NCI-H1092 (cell line): ENCODE measurements around the gene MAPKAP1.
"Not testable (repeated sequence)": the region's sequence is repeated elsewhere in the genome, so short reads cannot be mapped to it uniquely, and the experiment has no call there.

Experiments used
- DNase-seq: peaks from one replicate; lab custom pipeline; 2025; lab: John Stamatoyannopoulos, UW

The MAPKAP1 gene

DNA sequence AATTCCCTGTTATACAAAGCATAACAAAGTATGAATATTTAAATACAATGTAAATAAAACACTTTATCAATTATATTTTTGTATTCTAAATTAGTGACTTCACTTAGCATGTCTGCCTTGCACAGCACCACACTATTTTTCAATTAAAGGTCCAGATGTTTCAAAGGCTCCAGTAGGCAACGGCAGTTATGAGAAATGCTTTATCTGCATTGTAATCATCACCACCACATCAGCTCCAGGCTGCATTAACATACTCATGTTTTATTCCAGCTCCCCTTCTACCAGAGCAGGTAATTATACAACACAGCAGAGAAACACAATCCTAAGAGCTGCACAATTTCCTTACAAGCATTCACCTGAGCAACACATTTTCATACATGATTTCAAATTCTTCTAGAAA is 102.8 kb downstream of the MAPKAP1 start:
- DNase-seq = no peak

DNA sequence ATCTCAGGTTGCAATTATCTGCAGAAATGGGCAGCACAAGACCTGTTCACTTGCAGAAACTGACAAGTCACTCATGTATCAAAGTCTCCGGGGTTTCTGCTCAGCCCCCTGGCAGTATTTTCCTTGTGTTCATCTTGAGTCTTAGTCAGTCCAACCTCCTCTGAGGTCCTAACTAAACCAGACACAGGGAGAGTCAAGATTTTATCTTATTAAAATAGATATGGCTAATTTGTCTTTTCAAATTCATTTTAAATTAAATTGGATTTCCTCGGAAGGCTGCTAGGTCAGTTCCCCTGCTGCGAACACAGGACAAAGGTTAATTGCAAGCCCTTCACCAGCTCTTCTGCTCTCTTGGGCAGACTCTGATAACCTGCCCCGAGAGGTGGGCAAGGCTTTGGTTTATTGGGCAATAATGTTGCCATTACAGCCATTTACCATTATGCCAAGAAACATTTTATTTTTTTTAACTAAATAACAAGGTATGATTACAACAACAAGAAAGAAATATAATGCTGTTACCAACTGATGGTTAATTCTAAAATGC is 103.5 kb downstream of the MAPKAP1 start:
- DNase-seq = no peak

DNA sequence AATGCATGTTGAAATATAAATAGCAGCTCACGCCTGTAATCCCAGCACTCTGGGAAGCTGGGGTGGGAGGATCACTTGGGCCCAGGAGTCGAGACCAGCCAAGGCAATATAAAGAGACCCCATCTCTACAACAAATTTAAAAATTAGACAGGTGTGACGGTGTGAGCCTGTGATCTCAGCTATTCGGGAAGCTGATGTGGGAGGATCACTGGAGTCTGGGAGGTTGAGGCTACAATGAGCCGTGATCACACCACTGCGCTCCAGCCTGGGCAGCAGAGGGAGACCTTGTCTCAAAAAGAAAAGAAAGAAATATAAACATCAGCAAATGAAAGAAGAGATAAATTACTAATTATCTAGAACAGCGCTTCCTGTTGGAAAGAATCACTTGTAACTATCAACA is 105.0 kb downstream of the MAPKAP1 start:
- DNase-seq = no peak

DNA sequence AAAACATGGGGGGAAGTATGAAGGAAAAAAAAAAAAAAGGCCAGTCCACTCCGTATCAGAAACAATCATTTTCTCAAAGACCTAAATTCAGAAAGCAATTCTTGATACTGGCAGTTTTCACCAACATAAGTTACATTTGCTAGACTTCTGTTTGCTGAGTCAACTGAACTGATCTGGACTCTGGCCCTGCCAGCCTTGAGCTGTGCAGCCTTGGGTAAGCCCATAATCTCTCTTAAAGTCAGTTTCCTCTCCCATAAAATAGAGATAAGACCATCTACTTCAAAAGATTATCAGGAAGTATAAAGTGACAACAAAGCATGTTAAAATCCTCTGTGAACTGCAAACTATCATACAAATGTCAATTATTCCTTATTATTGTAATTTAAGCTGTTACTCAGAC is 106.8 kb downstream of the MAPKAP1 start:
- no peak for DNase-seq

DNA sequence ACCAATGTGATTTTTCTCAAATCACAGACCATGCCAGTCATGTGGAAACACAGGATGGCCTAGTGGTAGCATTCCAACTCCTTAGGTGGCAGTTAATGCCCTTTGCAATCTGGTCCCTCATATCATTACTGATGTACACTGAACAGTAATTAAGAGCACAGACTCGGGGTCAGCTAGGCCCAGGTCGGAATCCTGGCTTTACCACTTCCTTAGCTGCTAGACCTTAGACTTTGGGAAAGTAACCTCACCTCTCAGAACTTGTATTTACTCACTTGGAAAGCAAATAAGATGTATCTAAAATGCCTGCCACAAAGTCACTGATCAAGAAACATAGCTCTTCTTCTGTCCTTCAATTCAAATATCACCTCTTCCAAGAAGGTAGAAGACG is 112.8 kb downstream of the MAPKAP1 start:
- no peak for DNase-seq

DNA sequence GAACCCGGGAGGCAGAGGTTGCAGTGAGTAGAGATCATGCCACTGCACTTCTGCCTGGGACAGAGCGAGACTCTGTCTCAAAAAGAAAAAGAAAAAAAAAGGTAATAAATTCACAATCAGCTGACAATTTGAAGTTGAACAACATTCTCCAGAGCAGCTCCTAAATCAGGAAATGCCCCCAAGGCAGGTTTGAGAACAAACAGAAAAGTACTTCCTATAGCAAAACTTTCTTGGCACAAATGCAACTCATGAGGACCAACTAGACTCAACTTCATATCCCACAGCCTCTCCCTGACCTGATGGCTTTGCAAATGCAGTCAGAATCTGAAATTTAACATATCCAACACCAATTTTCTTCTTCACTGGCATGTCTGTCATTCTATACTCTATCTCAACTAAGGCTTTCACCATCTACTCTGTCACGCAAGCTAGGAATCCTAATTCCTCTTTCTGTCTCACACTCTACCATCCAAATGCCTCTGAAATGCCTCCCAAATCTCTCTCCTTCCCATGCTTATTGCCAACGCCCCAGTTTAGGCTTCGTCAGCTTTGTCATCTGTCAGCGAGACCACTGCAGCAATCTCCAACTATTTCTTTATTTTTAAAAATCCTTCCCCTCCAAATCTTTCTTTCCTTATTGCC is 113.3 kb downstream of the MAPKAP1 start:
- no peak for DNase-seq

DNA sequence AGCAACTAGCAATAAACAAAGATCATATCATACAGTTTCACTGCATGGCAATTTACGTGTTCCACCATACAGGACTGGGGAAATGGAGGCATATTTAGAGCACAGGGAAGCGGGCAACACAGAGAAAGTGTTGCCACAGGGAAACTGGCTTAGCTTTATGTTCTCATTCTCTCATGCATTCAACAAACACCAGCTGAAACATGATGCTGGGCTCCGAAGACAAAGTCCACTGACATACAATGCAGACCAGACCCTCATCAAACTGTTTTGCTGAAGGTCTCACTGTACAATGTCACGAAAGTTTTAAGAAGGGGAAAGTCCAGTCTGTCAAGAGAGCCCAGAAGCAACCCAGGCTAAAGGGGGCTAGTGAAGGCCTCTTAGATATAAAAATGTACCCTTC is 115.1 kb downstream of the MAPKAP1 start:
- no peak for DNase-seq

DNA sequence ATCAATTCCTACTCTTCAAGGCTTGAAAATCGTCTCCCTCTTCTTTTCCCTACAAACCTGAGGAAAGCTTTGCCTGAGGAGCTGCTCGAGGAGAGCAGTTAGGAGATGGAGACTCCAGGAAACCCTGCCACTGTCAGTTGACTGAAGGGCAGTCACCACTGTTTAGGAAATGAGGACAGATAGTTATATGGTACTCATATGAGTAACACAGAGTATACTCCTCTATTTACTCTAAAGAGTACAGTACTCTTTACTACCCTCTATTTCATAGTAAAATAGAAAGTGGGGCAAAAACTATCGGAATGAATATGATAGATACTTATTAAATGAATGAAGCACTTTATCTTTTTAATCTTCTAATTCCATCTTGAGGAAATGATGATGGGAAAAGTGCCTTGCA is 115.8 kb downstream of the MAPKAP1 start:
- DNase-seq = no peak

DNA sequence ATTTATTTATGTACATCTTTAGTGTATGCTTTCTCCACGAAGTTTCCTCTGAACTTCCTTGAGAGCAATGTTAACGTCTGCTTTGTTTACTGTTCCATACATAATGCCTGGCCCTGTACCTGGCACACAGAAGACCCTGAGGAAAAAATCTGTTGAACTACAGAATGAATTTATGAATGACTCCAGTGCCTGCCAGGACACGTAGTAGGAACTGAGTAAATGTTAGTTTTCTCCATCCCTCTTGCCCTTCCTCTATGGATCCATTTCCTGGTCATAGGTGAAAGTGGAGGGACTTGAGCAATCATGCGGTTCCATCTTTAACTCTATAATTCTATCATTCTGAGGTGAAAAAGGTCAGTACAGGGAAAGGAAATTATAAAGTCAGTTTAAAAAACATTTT is 117.7 kb downstream of the MAPKAP1 start:
- no peak for DNase-seq

DNA sequence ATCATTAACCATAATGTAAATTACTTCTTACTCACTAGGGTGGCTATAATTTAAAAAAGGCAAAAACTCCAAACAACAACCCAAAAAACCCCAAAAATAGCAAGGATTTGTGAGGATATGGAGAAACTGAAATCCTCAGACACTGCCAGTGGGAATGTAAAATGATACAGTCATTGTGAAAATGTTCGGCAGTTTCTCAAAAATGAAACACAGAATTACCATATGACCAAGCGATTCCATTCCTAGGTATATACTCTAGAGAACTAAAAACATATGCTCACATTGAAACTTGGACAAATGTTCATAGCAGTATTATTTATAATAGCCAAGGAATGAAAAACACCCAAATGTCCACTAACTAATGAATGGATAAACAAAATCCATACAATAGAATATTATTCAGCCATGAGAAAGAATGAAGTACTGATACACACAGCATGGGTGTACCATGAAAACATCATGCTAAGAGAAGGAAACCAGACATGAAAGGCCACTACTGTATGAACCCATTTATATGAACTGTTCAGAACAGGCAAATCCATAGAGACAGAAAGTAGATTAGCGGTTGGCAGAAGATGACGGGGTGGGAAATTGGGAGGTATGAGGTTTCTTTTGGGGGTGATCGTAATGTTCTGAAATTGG is 119.1 kb downstream of the MAPKAP1 start:
- DNase-seq = no peak

DNA sequence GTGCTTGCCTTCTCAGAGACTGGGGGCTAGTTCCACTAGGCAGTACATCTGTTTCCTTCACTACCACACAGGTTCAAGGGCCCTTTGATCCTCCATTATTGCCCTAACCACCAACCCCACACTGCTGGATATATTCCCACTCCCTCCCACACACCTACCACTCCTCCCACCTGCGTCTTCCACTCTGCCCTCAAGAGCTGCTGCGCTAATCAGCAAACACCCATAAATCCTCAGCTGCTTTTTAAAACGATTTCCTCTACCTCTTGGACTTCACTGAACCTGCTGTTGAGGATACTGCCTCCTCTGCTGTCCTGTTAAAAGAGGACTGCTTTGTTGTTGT is 120.9 kb downstream of the MAPKAP1 start:
- peak; percentile 25 for DNase-seq

DNA sequence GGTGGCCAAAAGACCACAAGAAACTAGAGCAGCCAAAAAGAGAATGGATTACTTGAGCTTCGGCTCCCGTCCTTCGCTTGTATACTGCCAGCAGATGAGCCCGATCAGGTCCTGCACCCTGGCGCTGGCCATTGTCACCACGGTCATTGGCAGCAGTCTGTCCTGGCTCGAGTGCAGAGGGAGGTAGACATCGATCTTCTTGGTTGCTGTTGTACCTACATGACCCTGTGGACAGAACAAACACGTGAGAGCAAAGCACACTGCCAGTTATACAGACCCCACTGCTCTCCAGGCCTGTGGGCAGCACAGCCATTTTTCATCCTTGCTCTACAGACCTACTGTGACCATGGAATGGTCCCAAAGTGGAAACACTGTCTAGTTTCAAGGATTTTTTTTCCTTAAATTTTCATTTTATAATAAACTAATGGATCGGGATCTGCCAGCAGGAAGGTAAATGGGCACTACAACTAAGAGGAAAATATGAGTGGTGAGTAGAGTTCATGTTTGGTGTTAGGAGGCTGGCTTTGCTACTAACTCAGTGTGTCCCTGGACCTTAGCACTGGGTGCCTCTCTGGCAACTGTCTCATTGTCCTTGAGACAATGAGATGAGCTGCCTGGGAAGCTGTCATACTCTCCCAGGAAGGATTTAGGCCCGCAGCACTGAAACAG is 121.4 kb downstream of the MAPKAP1 start:
- no peak for DNase-seq

DNA sequence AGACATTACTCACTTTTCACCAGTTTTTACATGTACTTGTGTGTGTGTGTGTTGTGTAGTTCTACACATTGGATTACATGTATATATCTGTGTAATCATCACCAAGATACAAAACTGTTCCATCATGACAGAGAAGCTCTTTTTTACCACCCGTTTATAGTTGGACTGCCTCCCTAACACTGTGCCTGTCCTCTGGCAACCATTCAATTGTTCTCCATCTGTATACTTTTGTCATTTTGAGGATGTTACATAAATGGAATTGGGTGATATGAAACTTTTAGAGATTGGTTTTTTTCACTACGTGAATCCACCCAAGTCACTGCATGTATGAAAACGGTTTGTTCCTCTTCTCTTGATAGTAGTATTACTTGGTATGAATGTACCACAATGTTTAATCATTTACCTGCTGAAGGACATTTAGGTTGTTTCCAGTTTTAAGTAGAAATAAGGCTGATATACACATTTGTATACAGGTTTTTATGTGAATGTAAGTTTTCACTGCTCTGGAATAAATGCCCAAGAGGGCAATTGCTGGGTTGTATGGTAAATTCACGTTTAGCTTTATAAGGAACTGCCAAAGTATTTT is 126.2 kb downstream of the MAPKAP1 start:
- no peak for DNase-seq

DNA sequence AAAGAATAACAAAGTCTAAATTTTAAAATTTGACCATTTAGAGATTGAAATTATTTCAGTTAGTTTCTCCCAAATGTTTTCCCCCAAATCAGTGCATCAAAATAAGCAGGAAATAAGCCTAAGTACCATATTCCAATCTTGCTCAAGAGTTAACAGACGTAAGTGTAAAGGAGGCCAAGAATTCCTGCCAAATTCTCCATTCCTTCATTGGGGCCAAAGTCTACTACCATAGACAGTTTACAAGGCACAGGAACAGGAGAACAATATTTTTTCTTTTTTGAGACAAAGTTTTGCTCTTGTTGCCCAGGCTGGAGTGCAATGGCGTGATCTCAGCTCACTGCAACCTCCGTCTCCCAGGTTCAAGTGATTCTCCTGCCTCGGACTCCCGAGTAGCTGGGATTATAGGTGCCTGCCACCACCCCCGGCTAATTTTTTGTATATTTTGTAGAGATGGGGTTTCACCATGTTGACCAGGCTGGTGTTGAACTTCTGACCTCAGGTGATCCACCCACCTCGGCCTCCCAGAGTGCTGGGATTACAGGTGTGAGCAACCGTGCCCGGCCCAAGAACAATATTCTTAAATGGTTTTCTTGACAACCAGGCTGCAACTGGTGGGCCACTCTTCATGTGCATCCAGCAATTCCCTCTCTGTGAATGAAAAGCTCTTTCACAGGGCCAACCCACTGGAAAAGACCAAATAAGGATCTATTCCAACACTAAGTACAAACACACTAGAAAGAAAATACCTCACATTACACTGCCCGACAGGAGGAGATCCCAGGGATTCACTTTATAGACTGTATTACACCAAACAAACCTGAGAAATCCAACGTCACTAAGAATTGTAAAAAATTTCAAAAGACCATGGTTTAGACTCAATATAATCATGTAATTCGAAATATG is 127.7 kb downstream of the MAPKAP1 start:
- DNase-seq = no peak

DNA sequence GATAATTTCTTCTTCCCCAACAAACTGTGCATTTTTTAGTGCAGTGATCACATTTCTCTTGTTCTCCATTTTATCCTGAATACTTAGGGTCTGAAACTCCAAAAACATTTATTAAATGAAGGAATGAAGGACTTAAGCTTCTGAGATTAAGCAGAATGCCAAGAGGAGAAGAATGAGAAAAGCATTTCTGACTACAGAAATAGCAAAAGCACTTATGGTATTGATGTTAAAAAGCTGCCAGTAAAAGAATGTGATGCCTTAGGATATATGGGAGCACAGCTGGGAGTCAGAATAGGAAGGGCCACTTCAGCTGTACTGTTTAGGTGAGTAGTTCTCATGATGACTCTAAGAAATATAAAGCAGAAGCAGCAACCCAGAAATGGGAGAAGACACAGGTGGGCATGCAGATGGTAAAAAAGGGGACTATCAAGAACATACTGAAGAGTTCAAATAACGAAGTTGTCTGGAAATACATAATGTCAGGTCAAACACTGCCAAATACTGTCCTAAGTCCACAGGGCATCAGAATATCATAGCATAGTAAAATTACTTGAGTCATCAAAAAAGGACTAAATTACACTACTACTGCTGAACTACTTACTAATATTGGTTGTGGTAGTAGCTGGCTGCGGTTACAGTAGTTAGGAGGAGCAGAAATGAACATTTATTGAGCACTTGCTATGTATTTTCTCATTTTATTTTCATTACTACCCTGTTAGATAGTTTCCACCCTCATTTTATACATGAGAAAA is 132.7 kb downstream of the MAPKAP1 start:
- no peak for DNase-seq

DNA sequence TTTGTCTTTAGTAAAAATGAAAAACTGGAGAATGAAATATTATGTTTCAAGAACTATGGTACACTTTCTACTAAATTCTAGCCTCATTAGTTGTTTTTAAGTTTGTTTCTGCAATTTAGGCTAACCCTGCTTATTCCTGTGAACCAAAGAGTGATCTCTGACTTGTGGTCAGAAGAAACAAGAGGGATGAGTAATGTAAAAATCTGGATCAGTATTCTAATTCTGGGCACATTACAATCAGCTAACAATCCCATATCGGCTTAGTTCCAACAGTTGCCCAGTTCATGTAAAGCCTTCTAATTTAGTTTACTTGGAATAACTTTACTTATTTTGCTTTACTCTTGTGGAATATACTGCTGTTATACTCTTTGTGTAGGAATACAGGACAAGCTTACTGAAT is 134.5 kb downstream of the MAPKAP1 start:
- DNase-seq = not testable (repeated sequence)

DNA sequence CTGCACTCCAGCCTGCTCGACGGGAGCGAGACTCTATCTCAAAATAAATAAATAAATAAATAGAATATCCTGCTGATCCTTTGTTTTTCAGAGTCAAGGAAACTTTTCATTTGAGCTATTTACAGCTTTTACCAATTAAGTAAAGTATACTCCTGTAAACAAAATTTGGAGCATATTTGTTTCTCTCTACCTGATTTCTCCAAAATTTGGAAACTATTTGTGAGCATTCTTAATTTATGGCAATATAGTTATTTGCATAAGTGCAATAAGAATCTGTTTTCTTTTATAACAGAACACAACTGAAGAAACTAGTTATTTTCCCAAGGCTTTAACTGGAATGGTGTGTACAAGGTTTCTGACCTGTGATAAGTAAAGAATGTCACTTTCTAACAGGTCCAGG is 135.2 kb downstream of the MAPKAP1 start:
- not testable (repeated sequence) for DNase-seq

DNA sequence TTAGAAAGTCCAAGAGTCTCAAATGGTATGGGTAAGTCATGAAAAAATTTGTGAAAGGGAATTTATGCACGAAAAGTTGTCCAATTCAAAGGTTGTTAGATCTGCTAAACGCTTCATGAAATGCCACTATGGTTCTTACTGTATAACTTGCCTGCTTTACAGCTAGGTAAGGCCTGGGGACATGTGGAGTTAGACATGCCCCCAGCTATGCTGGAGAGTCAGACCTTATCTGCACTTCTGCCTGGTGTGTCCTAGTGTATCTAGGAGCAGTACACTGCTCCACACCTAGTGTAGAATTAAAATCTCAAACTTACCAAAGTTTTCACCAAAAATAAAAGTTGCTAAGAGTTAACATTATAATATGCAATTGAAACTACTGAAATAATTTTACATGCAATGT is 136.8 kb downstream of the MAPKAP1 start:
- DNase-seq = no peak

DNA sequence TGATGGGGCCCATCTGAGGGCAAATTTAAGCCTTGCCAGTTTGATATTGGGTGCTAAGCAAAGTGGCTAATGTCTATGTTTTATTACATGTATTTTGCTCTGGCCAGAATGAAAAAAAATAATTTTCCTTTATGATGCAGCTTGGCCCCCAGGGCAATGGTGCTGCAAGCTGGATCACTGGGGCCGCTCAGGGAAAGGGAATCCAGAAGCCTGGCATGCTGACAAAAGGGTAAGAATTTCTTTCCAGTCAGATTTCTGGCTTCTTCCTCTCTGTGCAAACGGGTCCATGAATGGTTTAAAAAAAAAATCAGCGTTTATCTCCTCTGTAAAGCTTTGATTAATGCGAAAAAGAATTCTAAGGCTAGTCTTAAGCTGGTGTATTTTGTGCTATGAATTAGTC is 138.4 kb downstream of the MAPKAP1 start:
- DNase-seq = no peak

DNA sequence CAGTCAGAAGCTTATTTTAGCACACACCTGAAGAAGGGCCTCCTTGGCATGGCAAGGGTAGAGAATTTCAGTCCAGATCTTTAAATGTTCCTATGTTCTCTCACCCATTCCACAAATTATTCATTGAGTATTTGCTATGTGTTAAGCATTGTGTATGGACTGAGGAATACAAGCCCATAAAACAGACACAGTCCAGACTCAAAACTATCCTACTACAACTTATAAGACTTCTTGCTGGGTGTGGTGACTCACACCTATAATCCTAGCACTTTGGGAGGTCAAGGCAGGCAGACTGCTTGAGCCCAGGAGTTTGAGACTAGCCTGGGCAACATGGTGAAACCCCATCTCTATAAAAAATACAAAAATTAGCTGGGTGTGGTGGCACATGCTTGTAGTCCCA is 141.0 kb downstream of the MAPKAP1 start:
- not testable (repeated sequence) for DNase-seq

DNA sequence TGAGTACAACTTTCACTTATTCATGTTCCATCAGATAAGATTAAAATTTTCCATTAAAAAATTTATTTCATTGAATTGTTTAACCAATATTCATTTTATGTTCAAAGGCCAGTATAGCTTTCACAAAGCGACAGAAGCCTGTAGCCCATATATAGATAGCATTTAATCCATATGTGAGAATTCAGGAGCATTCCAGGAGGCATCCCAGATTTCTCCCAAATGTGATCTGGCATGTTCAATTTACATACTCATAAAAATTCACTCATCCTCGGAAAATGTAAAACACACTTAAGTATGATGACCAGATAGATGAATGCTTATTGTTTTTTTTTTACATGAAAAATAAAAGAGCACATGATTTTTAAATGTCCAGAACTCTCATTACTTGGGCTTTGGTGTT is 141.9 kb downstream of the MAPKAP1 start:
- no peak for DNase-seq
